Activated CD8-positive, alpha-beta T cell treated with anti-CD3 and anti-CD28 coated beads, Interleukin-2, amount 10 ng/mL, durations not matched to agents 7 days and 5 days (primary cell): ENCODE data around the gene ANXA4. TPM values are rescaled to one million over a fixed set of nuclear protein-coding genes. Genes with fewer than 3 reads are reported as not detected.
A peak's percentile ranks its signal among the peaks of the same experiment; 100 is the strongest.

ENCODE experiments used
- ATAC-seq: fragments of 150-1000 bp; cut with Tn5 transposase; one replicate; pipeline ENCODE4 v1.10.0; 2021; ENCODE audit warnings: moderate library complexity
- CTCF ChIA-PET: fragments of 350-600 bp; sonication (Branson Sonifier 250); formaldehyde crosslinking; loops from one replicate; lab custom pipeline; 2021; ENCODE audit warnings: antibody characterized with exemption; lab: Charles Lee
- POLR2A ChIA-PET: fragments of 350-600 bp; sonication (Branson Sonifier 250); formaldehyde crosslinking; loops from one replicate; lab custom pipeline; 2021; ENCODE audit warnings: antibody characterized with exemption; lab: Charles Lee
- DNase-seq: peaks from one replicate; pipeline ENCODE4 v3.0.0-alpha.2; 2020
- H3K27ac Mint-ChIP-seq: one replicate; pipeline ENCODE4 v1.8.0; 2021; ENCODE audit warnings: mild to moderate bottlenecking, mixed read lengths
- H3K27me3 Mint-ChIP-seq: one replicate; pipeline ENCODE4 v1.8.0; 2021; ENCODE audit warnings: low read depth, mixed read lengths
- H3K36me3 Mint-ChIP-seq: one replicate; pipeline ENCODE4 v1.8.0; 2021; ENCODE audit warnings: low read depth, mixed read lengths
- H3K4me1 Mint-ChIP-seq: one replicate; pipeline ENCODE4 v1.8.0; 2021; ENCODE audit warnings: low read depth, mixed read lengths
- H3K4me3 Mint-ChIP-seq: one replicate; pipeline ENCODE4 v1.8.0; 2021; ENCODE audit warnings: mild to moderate bottlenecking, mixed read lengths
- H3K9me3 Mint-ChIP-seq: one replicate; pipeline ENCODE4 v1.8.0; 2022; ENCODE audit warnings: mixed read lengths; ENCODE audit not compliant: insufficient read depth
- total RNA-seq, 2 experiments: library from RNA; stranded (reverse); gene quantifications; one replicate each; pipeline ENCODE4 v1.2.3, GENCODE V29; 2021

Gene ANXA4
- total RNA-seq, 2 experiments from 2014 or later: 53.5 to 59.5 TPM

DNA sequence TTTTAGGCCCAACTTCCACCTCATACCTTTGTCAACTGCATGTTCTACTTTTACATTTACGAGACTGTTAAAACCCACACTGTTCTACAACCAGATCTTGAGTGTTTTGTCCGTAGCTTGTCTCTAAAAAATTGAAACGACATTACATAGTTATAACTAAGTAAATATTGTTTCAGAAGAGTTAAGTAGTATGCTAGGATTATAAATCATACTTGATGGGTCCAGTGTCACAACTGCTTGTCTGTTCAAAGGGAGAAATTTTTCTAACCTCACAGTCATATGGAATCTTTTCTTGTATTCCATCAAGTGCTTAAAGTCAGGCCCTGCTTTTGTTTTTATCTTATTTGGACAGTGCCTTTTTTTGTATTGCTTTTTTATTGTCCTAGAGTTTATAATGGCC, 91.8 kb downstream of the ANXA4 start:
- Mint-ChIP-seq H3K27me3 (no peaks in the 10 kb centered on the region), H3K9me3 (no peaks in the 10 kb centered on the region), H3K4me3 (peak overlapping the region; percentile 10), H3K36me3 (peaks cover 44% of the 10 kb centered on the region), H3K4me1 (peaks cover 56% of the 10 kb centered on the region), H3K27ac (no peak overlapping the region)
- POLR2A ChIA-PET: no interaction called here
- CTCF ChIA-PET: interaction anchor here (0.7 to 1.5 kb wide), 3 partner anchors 17 to 109 kb away, joined by 3 read pairs; no protein-coding TSS in a partner anchor
- DNase-seq (no peak), ATAC-seq (no peak)

DNA sequence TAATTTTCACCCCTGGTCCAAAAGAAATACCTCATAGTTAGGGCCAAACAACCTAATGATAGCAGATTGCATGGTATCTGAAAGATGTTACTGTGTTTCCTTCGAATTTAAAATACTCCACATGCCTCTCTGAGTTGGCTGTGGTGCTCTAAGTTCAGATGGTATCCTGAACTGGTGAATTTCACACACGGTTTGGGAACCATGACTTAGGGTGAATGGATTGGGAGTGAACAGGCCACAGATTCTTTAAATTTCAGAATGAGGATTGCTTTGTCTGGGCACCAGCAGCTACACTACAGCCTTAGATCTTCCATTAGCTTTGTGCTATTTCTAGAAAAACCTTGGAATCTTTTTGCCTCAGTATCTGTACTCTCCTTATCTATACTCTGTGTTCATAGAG, 93.7 kb downstream of the ANXA4 start:
- ChIA-PET POLR2A (no interaction called here), CTCF (interaction anchor here (0.8 to 3.0 kb wide), 3 partner anchors 19 to 111 kb away, joined by 3 to 12 read pairs (median 3); no protein-coding TSS in a partner anchor)
- Mint-ChIP-seq H3K4me3 (no peak overlapping the region), H3K9me3 (no peaks in the 10 kb centered on the region), H3K4me1 (peaks cover 52% of the 10 kb centered on the region), H3K27me3 (no peaks in the 10 kb centered on the region), H3K36me3 (peaks cover 51% of the 10 kb centered on the region), H3K27ac (no peak overlapping the region)
- ATAC-seq: no peak
- DNase-seq: no peak

DNA sequence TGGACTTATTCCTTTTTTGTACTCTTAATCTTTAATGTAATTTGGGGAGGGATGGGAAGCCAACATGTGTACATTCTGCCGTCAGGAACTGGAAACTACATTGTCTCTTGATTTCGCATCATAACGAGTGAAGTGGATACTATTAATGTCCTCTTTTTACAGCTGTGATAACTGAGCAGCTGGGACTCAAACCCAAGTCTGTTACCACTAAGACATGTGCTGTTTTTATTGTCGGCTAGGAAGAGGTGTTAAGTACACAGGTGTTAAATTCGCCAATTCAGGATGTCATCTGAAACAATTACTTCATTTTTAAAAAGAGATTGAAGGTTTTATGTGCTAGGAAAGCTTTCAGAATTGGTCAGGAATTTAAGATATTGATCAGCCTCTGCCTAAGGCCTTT, 94.4 kb downstream of the ANXA4 start:
- H3K36me3 Mint-ChIP-seq: peaks cover 49% of the 10 kb centered on the region
- H3K9me3 Mint-ChIP-seq: no peaks in the 10 kb centered on the region
- peaks cover 50% of the 10 kb centered on the region for H3K4me1 Mint-ChIP-seq
- DNase-seq (no peak), ATAC-seq (no peak)
- H3K27ac Mint-ChIP-seq: no peak overlapping the region
- H3K27me3 Mint-ChIP-seq: no peaks in the 10 kb centered on the region
- ChIA-PET CTCF (interaction anchor here (0.8 to 3.0 kb wide), 4 partner anchors 9 to 112 kb away, joined by 3 to 12 read pairs (median 3); no protein-coding TSS in a partner anchor), POLR2A (no interaction called here)
- H3K4me3 Mint-ChIP-seq: no peak overlapping the region

DNA sequence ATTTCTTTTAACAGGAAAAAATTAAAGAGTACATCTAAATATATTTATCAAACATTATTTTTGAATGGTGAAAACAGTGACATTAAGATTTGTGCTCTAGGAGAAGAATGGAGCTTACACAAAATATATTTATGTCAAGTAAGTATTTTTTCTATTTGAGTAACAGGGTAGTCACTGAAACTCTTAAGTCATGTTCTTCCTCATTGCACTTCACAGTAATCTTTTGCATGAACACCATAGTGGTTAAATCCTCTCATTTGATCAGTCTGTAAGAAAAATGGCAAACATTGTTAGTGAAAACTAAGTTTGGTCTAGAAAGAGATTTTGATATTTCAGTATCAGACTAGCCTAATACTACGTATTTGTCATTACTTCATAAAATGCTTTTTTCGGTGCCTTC, 95.6 kb downstream of the ANXA4 start:
- ChIA-PET POLR2A (no interaction called here), CTCF (interaction anchor here (1.8 to 3.0 kb wide), 2 partner anchors 11 to 113 kb away, joined by 3 to 12 read pairs; no protein-coding TSS in a partner anchor)
- DNase-seq (no peak), ATAC-seq (no peak)
- H3K4me3 Mint-ChIP-seq: no peak overlapping the region
- no peaks in the 10 kb centered on the region for H3K9me3 Mint-ChIP-seq
- no peak overlapping the region for H3K27ac Mint-ChIP-seq
- H3K36me3 Mint-ChIP-seq: peaks cover 50% of the 10 kb centered on the region
- H3K27me3 Mint-ChIP-seq: no peaks in the 10 kb centered on the region
- peaks cover 38% of the 10 kb centered on the region for H3K4me1 Mint-ChIP-seq

DNA sequence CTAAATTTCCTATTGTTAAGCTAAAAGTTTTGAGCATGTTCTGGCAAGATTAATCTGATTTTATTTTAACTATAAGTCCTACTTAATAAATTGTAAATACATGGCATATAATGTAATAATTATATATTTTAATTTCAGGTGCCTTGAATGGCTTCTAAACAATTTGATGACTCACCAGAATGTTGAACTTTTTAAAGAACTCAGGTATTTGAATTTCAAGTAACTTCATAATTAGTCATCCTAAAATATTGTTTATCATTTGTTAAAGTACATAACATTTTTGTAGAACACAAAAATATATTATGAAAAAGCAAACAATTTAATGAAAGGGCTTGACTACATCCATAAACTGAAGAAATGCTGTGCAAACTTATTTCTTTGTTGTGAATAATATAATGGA, 102.1 kb downstream of the ANXA4 start:
- ATAC-seq (no peak), DNase-seq (no peak)
- H3K4me3 Mint-ChIP-seq: no peak overlapping the region
- H3K9me3 Mint-ChIP-seq: no peaks in the 10 kb centered on the region
- ChIA-PET POLR2A (no interaction called here), CTCF (interaction anchor here (1.6 kb wide), 1 partner anchor 119 kb away, joined by 4 read pairs; no protein-coding TSS in a partner anchor)
- H3K4me1 Mint-ChIP-seq: no peaks in the 10 kb centered on the region
- H3K27ac Mint-ChIP-seq: no peak overlapping the region
- H3K36me3 Mint-ChIP-seq: peaks cover 45% of the 10 kb centered on the region
- no peaks in the 10 kb centered on the region for H3K27me3 Mint-ChIP-seq

DNA sequence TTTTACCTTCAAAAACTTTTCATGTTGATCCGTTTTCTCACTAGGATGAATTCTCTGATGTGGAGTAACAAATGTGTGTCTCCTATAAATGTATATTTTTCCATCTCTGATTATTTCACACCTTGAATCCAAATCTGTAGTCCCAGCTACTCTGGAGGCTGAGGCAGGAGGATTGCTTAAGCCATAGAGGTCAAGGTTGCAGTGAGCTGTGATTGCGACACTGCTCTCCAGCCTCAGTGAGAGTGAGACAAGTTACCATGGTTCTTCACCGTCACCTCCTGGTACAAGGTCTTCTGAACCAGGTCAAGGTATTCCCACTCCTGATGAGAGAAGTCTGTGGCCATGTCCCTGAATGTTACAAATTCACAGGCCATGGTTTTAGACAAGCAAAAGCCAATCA, 102.6 kb downstream of the ANXA4 start:
- no peaks in the 10 kb centered on the region for H3K4me1 Mint-ChIP-seq
- ChIA-PET CTCF (no interaction called here), POLR2A (no interaction called here)

DNA sequence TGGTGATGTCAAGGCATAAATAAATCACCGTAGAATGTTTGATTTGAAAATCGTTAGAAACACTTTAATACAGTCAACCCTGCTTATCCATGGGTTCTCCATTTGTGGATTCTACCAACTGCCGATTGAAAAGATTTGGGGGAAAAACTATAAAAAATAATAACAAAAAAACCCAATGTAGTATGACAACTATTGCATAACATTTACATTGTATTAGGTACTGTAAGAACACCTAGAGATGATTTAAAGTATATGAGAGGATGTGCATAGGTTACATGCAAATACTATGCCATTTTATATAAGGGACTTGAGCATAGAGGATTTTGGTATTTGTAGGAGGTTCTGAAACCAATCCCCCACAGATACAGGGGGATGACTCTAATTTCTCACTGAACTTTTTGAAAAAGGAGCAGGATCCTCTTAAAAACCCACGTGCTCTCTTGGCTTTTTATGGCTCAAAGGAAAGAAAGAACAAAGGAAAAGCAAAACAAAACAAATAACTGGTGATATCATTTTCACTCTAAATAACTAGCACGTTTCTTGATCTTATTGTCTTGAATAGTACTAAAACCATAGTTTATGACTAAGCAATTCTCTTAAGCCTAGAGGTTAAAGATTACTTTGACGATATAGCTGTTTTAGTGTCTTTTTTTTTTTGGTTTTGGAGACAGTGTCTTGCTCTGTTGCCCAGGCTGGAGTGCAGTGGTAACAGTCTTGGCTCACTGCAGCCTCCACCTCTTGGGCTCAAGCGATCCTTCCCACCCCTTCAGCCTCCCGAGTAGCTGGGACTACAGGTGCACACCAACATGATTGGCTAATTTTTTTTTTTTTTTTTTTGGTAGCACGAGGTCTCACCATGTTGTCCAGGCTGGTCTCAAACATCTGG, 104.5 kb downstream of the ANXA4 start:
- Mint-ChIP-seq H3K4me3 (no peak overlapping the region), H3K9me3 (no peaks in the 10 kb centered on the region), H3K4me1 (no peaks in the 10 kb centered on the region), H3K36me3 (peaks cover 43% of the 10 kb centered on the region), H3K27me3 (no peaks in the 10 kb centered on the region), H3K27ac (no peak overlapping the region)
- ChIA-PET CTCF (interaction anchor here (0.8 to 0.9 kb wide), 2 partner anchors 16 to 122 kb away, joined by 3 to 5 read pairs; no protein-coding TSS in a partner anchor), POLR2A (interaction anchor here (0.5 to 0.6 kb wide), 2 partner anchors 202 to 264 kb away, joined by 3 to 6 read pairs; no protein-coding TSS in a partner anchor)
- no peak for DNase-seq
- no peak for ATAC-seq

More for the DNA sequence above, 102.6 kb downstream of the ANXA4 start:
- no peak for ATAC-seq
- no peak overlapping the region for H3K27ac Mint-ChIP-seq
- H3K4me3 Mint-ChIP-seq: no peak overlapping the region
- no peak for DNase-seq
- no peaks in the 10 kb centered on the region for H3K27me3 Mint-ChIP-seq
- no peaks in the 10 kb centered on the region for H3K9me3 Mint-ChIP-seq
- H3K36me3 Mint-ChIP-seq: peaks cover 42% of the 10 kb centered on the region

DNA sequence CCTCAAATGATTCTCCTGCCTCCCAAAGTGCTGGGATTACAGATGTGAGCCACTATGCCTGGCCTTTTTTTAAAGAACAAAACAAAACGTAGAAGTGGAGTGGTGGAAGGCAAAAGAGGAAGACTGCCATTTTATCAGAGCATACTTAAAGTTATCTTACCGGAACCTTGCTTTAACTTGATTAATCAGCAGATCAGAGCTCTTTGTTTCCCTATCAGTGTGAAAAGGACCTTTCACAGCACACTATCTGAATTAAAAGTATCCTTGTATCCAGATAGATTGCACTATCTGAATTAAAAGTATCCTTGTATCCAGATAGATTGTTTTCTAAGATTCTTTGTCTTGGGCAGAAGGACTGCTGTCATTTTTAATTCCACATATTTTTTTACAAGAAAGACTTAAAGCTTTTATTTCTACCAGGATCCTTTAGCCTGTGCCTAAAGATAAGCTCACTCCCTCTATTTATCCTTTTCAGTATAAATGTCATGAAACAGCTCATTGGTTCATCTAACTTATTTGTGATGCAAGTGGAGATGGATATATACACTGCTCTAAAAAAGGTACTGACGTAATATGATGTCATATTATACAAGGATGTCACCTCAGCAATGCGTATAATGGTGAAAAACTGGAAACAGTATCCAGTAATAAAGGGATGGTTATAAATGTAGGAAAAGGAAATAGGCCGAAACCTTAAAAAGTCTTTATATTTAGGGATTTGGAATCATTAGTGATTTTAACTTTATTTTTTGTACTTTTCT, 105.3 kb downstream of the ANXA4 start:
- DNase-seq (no peak), ATAC-seq (no peak)
- no peak overlapping the region for H3K27ac Mint-ChIP-seq
- no peaks in the 10 kb centered on the region for H3K4me1 Mint-ChIP-seq
- ChIA-PET POLR2A (interaction anchor here (0.6 kb wide), 1 partner anchor 201 kb away, joined by 3 read pairs; no protein-coding TSS in a partner anchor), CTCF (interaction anchor here (0.7 to 1.8 kb wide), 5 partner anchors 15 to 281 kb away, joined by 3 to 7 read pairs (median 4); no protein-coding TSS in a partner anchor)
- no peak overlapping the region for H3K4me3 Mint-ChIP-seq
- peaks cover 43% of the 10 kb centered on the region for H3K36me3 Mint-ChIP-seq
- no peaks in the 10 kb centered on the region for H3K9me3 Mint-ChIP-seq
- H3K27me3 Mint-ChIP-seq: no peaks in the 10 kb centered on the region

DNA sequence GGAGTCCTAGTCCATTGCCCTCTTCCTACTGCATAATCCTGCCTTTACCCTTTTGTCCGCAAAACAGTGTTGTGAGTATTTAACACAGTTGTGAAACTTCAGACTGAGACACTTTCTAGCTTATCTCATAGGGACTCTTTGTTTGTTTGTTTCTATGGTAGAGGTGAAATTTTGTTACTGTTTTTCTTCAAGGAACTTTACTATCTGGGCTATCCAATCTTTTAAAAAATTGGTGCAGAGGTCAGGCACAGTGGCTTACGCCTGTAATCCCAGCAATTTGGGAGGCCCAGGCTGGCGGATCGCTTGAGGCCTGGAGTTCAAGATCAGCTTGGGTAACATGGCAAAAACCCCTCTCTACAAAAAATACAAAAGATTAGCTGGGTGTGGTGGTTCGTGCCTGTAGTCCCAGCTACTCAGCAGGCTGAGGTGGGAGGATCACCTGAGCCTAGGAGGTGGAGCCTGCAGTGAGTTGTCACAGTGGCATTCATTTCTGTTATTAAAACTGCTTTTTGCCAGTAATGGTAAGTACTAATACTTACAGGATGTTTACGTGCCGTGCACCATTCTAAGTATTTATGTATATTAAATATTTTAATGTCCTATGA, 106.4 kb downstream of the ANXA4 start:
- DNase-seq (no peak), ATAC-seq (no peak)
- Mint-ChIP-seq H3K27me3 (no peaks in the 10 kb centered on the region), H3K36me3 (peaks cover 43% of the 10 kb centered on the region), H3K9me3 (no peaks in the 10 kb centered on the region), H3K4me1 (no peaks in the 10 kb centered on the region), H3K27ac (no peak overlapping the region), H3K4me3 (no peak overlapping the region)
- ChIA-PET POLR2A (no interaction called here), CTCF (interaction anchor here (1.7 to 1.8 kb wide), 2 partner anchors 123 to 282 kb away, joined by 4 to 7 read pairs; no protein-coding TSS in a partner anchor)

DNA sequence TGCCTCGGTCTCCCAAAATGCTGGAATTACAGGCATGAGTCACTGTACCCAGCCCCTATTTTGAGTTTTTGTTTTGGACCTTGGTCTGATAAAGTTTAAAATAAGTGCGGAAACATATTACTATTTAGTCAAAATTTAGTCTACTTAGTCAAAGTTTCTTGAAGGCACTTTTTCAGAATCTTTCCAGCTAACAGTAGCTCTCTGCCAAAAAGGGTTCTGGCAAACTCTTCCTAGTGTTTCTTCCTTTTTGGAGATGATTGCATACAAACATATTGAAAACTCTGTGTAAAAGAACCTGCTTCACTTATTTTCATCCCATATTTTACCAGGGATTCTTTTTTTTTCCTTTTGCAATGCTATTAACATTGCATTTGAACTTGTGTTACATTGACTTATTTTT, 116.3 kb downstream of the ANXA4 start:
- DNase-seq (no peak), ATAC-seq (no peak)
- no peaks in the 10 kb centered on the region for H3K9me3 Mint-ChIP-seq
- peaks cover 22% of the 10 kb centered on the region for H3K36me3 Mint-ChIP-seq
- no peak overlapping the region for H3K27ac Mint-ChIP-seq
- ChIA-PET POLR2A (no interaction called here), CTCF (interaction anchor here (0.8 to 2.1 kb wide), 3 partner anchors 12 to 134 kb away, joined by 3 to 7 read pairs (median 4); no protein-coding TSS in a partner anchor)
- no peaks in the 10 kb centered on the region for H3K4me1 Mint-ChIP-seq
- H3K27me3 Mint-ChIP-seq: no peaks in the 10 kb centered on the region
- no peak overlapping the region for H3K4me3 Mint-ChIP-seq

DNA sequence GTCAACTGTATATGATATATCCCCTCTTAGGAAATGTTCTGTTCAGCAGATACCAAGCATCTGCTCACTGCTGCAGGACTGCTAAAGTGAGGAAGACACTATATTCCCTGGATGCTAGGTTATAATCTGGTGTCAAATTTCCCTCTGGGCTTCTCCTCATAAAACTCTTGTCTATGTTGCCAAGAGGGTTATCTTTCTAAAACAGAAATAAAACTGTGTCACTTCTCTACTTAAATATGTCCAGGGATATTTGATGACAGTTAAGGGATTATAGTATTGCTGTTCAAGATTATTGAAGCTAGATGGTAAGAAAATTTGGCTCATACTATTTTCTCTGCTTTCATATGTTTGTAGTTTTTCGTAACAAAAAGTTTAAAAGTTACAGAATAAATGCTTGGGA, 121.4 kb downstream of the ANXA4 start:
- Mint-ChIP-seq H3K9me3 (no peaks in the 10 kb centered on the region), H3K27ac (no peak overlapping the region), H3K36me3 (peaks cover 35% of the 10 kb centered on the region), H3K4me1 (no peaks in the 10 kb centered on the region), H3K4me3 (no peak overlapping the region), H3K27me3 (no peaks in the 10 kb centered on the region)
- ChIA-PET CTCF (interaction anchor here (1.6 kb wide), 1 partner anchor 139 kb away, joined by 6 read pairs; no protein-coding TSS in a partner anchor), POLR2A (no interaction called here)
- DNase-seq: no peak
- ATAC-seq: no peak
